Spleen (tissue), 7 donors: ENCODE results near the gene TPRG1.

Experiments used
- POLR2A ChIP-seq, 3 donors: fragments of 450-650 bp; IDR thresholded peaks; one replicate each; pipeline ENCODE4 v1.5.1; 2017; ENCODE audit warnings: antibody characterized with exemption in 3 of 3, mild to moderate bottlenecking in 1 of 3
- TF ChIP-seq, protein P1 (sequence below), 11 experiments: fragments of 200-600 bp in 7 of 11; fragments of 450-650 bp in 4 of 11; sonication (generic) in 4 of 11; IDR thresholded peaks in 8 of 11; conservative IDR thresholded peaks in 3 of 11; 1 replicate in 7 of 11; 2 replicates in 4 of 11; pipeline versions ENCODE4 v1.4.0 to v1.8.0; 2016 to 2021; ENCODE audit warnings: antibody characterized with exemption in 11 of 11, inconsistent platforms in 4 of 11, mild to moderate bottlenecking in 1 of 11
- donor health status: DM: no; HTN: no; CAD: no; lungs with moderate emphysema.
- donor health status: DM: no; HTN: no; CAD: no.
- donor health status: DM: no; HTN: no; CAD: no.

- TF ChIP-seq, protein P1, sequence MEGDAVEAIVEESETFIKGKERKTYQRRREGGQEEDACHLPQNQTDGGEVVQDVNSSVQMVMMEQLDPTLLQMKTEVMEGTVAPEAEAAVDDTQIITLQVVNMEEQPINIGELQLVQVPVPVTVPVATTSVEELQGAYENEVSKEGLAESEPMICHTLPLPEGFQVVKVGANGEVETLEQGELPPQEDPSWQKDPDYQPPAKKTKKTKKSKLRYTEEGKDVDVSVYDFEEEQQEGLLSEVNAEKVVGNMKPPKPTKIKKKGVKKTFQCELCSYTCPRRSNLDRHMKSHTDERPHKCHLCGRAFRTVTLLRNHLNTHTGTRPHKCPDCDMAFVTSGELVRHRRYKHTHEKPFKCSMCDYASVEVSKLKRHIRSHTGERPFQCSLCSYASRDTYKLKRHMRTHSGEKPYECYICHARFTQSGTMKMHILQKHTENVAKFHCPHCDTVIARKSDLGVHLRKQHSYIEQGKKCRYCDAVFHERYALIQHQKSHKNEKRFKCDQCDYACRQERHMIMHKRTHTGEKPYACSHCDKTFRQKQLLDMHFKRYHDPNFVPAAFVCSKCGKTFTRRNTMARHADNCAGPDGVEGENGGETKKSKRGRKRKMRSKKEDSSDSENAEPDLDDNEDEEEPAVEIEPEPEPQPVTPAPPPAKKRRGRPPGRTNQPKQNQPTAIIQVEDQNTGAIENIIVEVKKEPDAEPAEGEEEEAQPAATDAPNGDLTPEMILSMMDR (IDR thresholded peaks at IDR 0.05 in 8 of 11, conservative IDR thresholded peaks at IDR 0.05 in 3 of 11): no peak
- TF ChIP-seq POLR2A (IDR thresholded peaks at IDR 0.05): no peak
These were observed 30.8 kb downstream of the TPRG1 start for GRCh38 chr3:189202583-189202982.
